Measurements from ENCODE around the gene LMF1.
"Not testable (repeated sequence)": the region's sequence is repeated elsewhere in the genome, so short reads cannot be mapped to it uniquely, and the experiment has no call there.

The LMF1 gene

GRCh38 chr16:839643-840408 is 131.0 kb downstream of the LMF1 start:
- Histone ChIP-seq H3K27ac (ENCODE audit: low read depth in 2 of 2, low read length in 2 of 2) (no peak overlapping the region), H3K36me3 (ENCODE audit: control insufficient read depth in 2 of 2, insufficient read depth in 2 of 2, low read length in 2 of 2) (no peaks in the 10 kb centered on the region), H3K9ac (ENCODE audit: low read depth in 1 of 2, low read length in 2 of 2) (no peak overlapping the region), H3K4me1 (ENCODE audit: control insufficient read depth in 2 of 2, insufficient read depth in 2 of 2, low read length in 2 of 2) (no peaks in the 10 kb centered on the region), H3K27me3 (ENCODE audit: control insufficient read depth in 2 of 2, insufficient read depth in 2 of 2, low read length in 2 of 2) (peaks cover 0 to under 1% of the 10 kb centered on the region in 2 donors), H3K9me3 (ENCODE audit: control insufficient read depth in 2 of 2, low read length in 2 of 2) (peaks cover 0 to 7% of the 10 kb centered on the region in 2 donors), H3K4me3 (ENCODE audit: low read length in 2 of 2) (no peak overlapping the region)

- Histone ChIP-seq H3K27ac (ENCODE audit: low read depth in 2 of 2, low read length in 2 of 2) (no peak overlapping the region), H3K4me1 (ENCODE audit: control insufficient read depth in 2 of 2, insufficient read depth in 2 of 2, low read length in 2 of 2) (no peaks in the 10 kb centered on the region), H3K9me3 (ENCODE audit: control insufficient read depth in 2 of 2, low read length in 2 of 2) (peaks cover 0 to 7% of the 10 kb centered on the region in 2 donors), H3K4me3 (ENCODE audit: low read length in 2 of 2) (no peak overlapping the region), H3K9ac (ENCODE audit: low read depth in 1 of 2, low read length in 2 of 2) (no peak overlapping the region), H3K27me3 (ENCODE audit: control insufficient read depth in 2 of 2, insufficient read depth in 2 of 2, low read length in 2 of 2) (peaks cover 0 to 2% of the 10 kb centered on the region in 2 donors), H3K36me3 (ENCODE audit: control insufficient read depth in 2 of 2, insufficient read depth in 2 of 2, low read length in 2 of 2) (no peaks in the 10 kb centered on the region)
Observed at GRCh38 chr16:838741-839140, 132.0 kb downstream of the LMF1 start.

GRCh38 chr16:836822-837221 is 134.0 kb downstream of the LMF1 start:
- not testable (repeated sequence) for H3K4me3 ChIP-seq (ENCODE audit: low read length in 2 of 2); H3K4me1 ChIP-seq (ENCODE audit: control insufficient read depth in 2 of 2, insufficient read depth in 2 of 2, low read length in 2 of 2); H3K9ac ChIP-seq (ENCODE audit: low read depth in 1 of 2, low read length in 2 of 2); H3K36me3 ChIP-seq (ENCODE audit: control insufficient read depth in 2 of 2, insufficient read depth in 2 of 2, low read length in 2 of 2); H3K27ac ChIP-seq (ENCODE audit: low read depth in 2 of 2, low read length in 2 of 2); H3K9me3 ChIP-seq (ENCODE audit: control insufficient read depth in 2 of 2, low read length in 2 of 2); H3K27me3 ChIP-seq (ENCODE audit: control insufficient read depth in 2 of 2, insufficient read depth in 2 of 2, low read length in 2 of 2)

GRCh38 chr16:836221-836620 is 134.6 kb downstream of the LMF1 start:
- H3K4me3 ChIP-seq (ENCODE audit: low read length in 2 of 2), result no peak overlapping the region
- H3K9ac ChIP-seq (ENCODE audit: low read depth in 1 of 2, low read length in 2 of 2), result no peak overlapping the region
- H3K27me3 ChIP-seq (ENCODE audit: control insufficient read depth in 2 of 2, insufficient read depth in 2 of 2, low read length in 2 of 2), result peaks cover 0 to 2% of the 10 kb centered on the region in 2 donors
- peaks cover 3 to 5% of the 10 kb centered on the region in 2 donors for H3K4me1 ChIP-seq (ENCODE audit: control insufficient read depth in 2 of 2, insufficient read depth in 2 of 2, low read length in 2 of 2)
- no peak overlapping the region for H3K27ac ChIP-seq (ENCODE audit: low read depth in 2 of 2, low read length in 2 of 2)
- no peaks in the 10 kb centered on the region for H3K36me3 ChIP-seq (ENCODE audit: control insufficient read depth in 2 of 2, insufficient read depth in 2 of 2, low read length in 2 of 2)
- peaks cover 0 to 7% of the 10 kb centered on the region in 2 donors for H3K9me3 ChIP-seq (ENCODE audit: control insufficient read depth in 2 of 2, low read length in 2 of 2)

GRCh38 chr16:835373-835772 is 135.4 kb downstream of the LMF1 start:
- peaks cover 0 to 7% of the 10 kb centered on the region in 2 donors for H3K9me3 ChIP-seq (ENCODE audit: control insufficient read depth in 2 of 2, low read length in 2 of 2)
- H3K9ac ChIP-seq (ENCODE audit: low read depth in 1 of 2, low read length in 2 of 2), result no peak overlapping the region
- peaks cover 0 to 2% of the 10 kb centered on the region in 2 donors for H3K27me3 ChIP-seq (ENCODE audit: control insufficient read depth in 2 of 2, insufficient read depth in 2 of 2, low read length in 2 of 2)
- no peak overlapping the region for H3K27ac ChIP-seq (ENCODE audit: low read depth in 2 of 2, low read length in 2 of 2)
- no peaks in the 10 kb centered on the region for H3K36me3 ChIP-seq (ENCODE audit: control insufficient read depth in 2 of 2, insufficient read depth in 2 of 2, low read length in 2 of 2)
- no peak overlapping the region for H3K4me3 ChIP-seq (ENCODE audit: low read length in 2 of 2)
- H3K4me1 ChIP-seq (ENCODE audit: control insufficient read depth in 2 of 2, insufficient read depth in 2 of 2, low read length in 2 of 2), result peaks cover 3 to 5% of the 10 kb centered on the region in 2 donors

GRCh38 chr16:833411-833810 is 137.4 kb downstream of the LMF1 start:
- peaks cover 0 to 2% of the 10 kb centered on the region in 2 donors for H3K27me3 ChIP-seq (ENCODE audit: control insufficient read depth in 2 of 2, insufficient read depth in 2 of 2, low read length in 2 of 2)
- H3K9ac ChIP-seq (ENCODE audit: low read depth in 1 of 2, low read length in 2 of 2), result no peak overlapping the region
- no peaks in the 10 kb centered on the region for H3K36me3 ChIP-seq (ENCODE audit: control insufficient read depth in 2 of 2, insufficient read depth in 2 of 2, low read length in 2 of 2)
- no peak overlapping the region for H3K4me3 ChIP-seq (ENCODE audit: low read length in 2 of 2)
- H3K4me1 ChIP-seq (ENCODE audit: control insufficient read depth in 2 of 2, insufficient read depth in 2 of 2, low read length in 2 of 2), result peaks cover 3 to 5% of the 10 kb centered on the region in 2 donors
- H3K9me3 ChIP-seq (ENCODE audit: control insufficient read depth in 2 of 2, low read length in 2 of 2), result peaks cover 0 to 7% of the 10 kb centered on the region in 2 donors
- H3K27ac ChIP-seq (ENCODE audit: low read depth in 2 of 2, low read length in 2 of 2), result no peak overlapping the region

- peaks cover 0 to 2% of the 10 kb centered on the region in 2 donors for H3K27me3 ChIP-seq (ENCODE audit: control insufficient read depth in 2 of 2, insufficient read depth in 2 of 2, low read length in 2 of 2)
- peaks cover 0 to 7% of the 10 kb centered on the region in 2 donors for H3K9me3 ChIP-seq (ENCODE audit: control insufficient read depth in 2 of 2, low read length in 2 of 2)
- H3K4me3 ChIP-seq (ENCODE audit: low read length in 2 of 2), result no peak overlapping the region
- no peaks in the 10 kb centered on the region for H3K36me3 ChIP-seq (ENCODE audit: control insufficient read depth in 2 of 2, insufficient read depth in 2 of 2, low read length in 2 of 2)
- peaks cover 3 to 5% of the 10 kb centered on the region in 2 donors for H3K4me1 ChIP-seq (ENCODE audit: control insufficient read depth in 2 of 2, insufficient read depth in 2 of 2, low read length in 2 of 2)
- no peak overlapping the region for H3K9ac ChIP-seq (ENCODE audit: low read depth in 1 of 2, low read length in 2 of 2)
- no peak overlapping the region for H3K27ac ChIP-seq (ENCODE audit: low read depth in 2 of 2, low read length in 2 of 2)
Observed at GRCh38 chr16:832652-833336, 138.0 kb downstream of the LMF1 start.

- H3K4me1 ChIP-seq (ENCODE audit: control insufficient read depth in 2 of 2, insufficient read depth in 2 of 2, low read length in 2 of 2), result peaks cover 3 to 5% of the 10 kb centered on the region in 2 donors
- no peak overlapping the region for H3K9ac ChIP-seq (ENCODE audit: low read depth in 1 of 2, low read length in 2 of 2)
- H3K36me3 ChIP-seq (ENCODE audit: control insufficient read depth in 2 of 2, insufficient read depth in 2 of 2, low read length in 2 of 2), result no peaks in the 10 kb centered on the region
- peaks cover 0 to 7% of the 10 kb centered on the region in 2 donors for H3K9me3 ChIP-seq (ENCODE audit: control insufficient read depth in 2 of 2, low read length in 2 of 2)
- H3K4me3 ChIP-seq (ENCODE audit: low read length in 2 of 2), result no peak overlapping the region
- no peak overlapping the region for H3K27ac ChIP-seq (ENCODE audit: low read depth in 2 of 2, low read length in 2 of 2)
- H3K27me3 ChIP-seq (ENCODE audit: control insufficient read depth in 2 of 2, insufficient read depth in 2 of 2, low read length in 2 of 2), result peaks cover 0 to 2% of the 10 kb centered on the region in 2 donors
Observed at GRCh38 chr16:831571-832413, 139.0 kb downstream of the LMF1 start.

GRCh38 chr16:830871-831570 is 139.8 kb downstream of the LMF1 start:
- no peak overlapping the region for H3K27ac ChIP-seq (ENCODE audit: low read depth in 2 of 2, low read length in 2 of 2)
- H3K4me1 ChIP-seq (ENCODE audit: control insufficient read depth in 2 of 2, insufficient read depth in 2 of 2, low read length in 2 of 2), result peaks cover 3 to 5% of the 10 kb centered on the region in 2 donors
- peaks cover 0 to under 1% of the 10 kb centered on the region in 2 donors for H3K9me3 ChIP-seq (ENCODE audit: control insufficient read depth in 2 of 2, low read length in 2 of 2)
- no peak overlapping the region for H3K9ac ChIP-seq (ENCODE audit: low read depth in 1 of 2, low read length in 2 of 2)
- H3K27me3 ChIP-seq (ENCODE audit: control insufficient read depth in 2 of 2, insufficient read depth in 2 of 2, low read length in 2 of 2), result peaks cover 0 to 2% of the 10 kb centered on the region in 2 donors
- no peaks in the 10 kb centered on the region for H3K36me3 ChIP-seq (ENCODE audit: control insufficient read depth in 2 of 2, insufficient read depth in 2 of 2, low read length in 2 of 2)
- H3K4me3 ChIP-seq (ENCODE audit: low read length in 2 of 2), result no peak overlapping the region
